ENCODE measurements around the gene RBM7. TPM values are rescaled to one million over a fixed set of nuclear protein-coding genes. Genes with fewer than 3 reads are reported as not detected.

Gene RBM7
- total RNA-seq, 3 donors from 2014 or later (not counting 1 experiment from before 2014, with no cell fraction given): 50.4 to 79.7 (median 58.5) TPM

DNA sequence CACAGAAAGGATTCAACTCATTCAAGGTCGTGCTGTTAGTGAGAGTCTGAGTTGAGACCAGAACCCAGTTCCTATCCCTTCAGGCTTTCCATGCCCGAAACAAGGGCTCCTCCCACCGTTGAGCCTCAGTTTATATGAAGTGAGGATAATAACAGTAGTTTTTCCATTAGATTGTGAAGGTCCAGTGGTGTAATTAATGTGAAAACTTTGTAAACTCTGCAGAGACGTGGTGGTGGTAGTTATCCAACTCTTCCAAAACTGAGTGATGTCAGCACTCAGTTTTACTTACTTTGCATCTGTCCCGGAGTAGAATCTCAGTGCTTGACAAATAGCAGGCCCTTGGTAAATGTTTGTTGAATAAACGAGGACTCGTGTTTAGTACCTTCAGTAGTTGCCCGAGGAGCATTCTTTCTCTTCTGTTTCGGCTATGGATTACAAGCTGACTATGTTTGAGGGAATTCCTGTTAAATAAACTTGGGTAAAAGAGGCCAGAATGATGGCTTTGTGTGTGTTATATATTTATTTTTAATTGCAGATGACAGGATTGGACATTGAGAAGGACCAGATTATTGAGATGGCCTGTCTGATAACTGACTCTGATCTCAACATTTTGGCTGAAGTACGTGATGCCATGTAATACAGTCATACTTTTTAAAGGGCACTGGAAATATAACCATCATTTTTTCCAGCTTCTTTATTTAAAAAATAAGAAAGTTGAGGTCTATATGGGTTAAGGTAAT is 39.8 kb downstream of the RBM7 start:
- Mint-ChIP-seq H3K4me3 (peak overlapping the region; percentile 99), H3K27me3 (ENCODE audit: low read depth in 2 of 2) (no peaks in the 10 kb centered on the region), H3K36me3 (no peaks in the 10 kb centered on the region), H3K4me1 (peaks cover 27 to 31% of the 10 kb centered on the region in 2 donors), H3K9me3 (no peaks in the 10 kb centered on the region), H3K27ac (peak overlapping the region; percentile 90 to 99)
- ATAC-seq (no peak), DNase-seq (no peak)
- WGBS (ENCODE audit: insufficient coverage): 45% methylated on average over 9 of the region's 10 CpGs
- TF ChIP-seq, protein P1, sequence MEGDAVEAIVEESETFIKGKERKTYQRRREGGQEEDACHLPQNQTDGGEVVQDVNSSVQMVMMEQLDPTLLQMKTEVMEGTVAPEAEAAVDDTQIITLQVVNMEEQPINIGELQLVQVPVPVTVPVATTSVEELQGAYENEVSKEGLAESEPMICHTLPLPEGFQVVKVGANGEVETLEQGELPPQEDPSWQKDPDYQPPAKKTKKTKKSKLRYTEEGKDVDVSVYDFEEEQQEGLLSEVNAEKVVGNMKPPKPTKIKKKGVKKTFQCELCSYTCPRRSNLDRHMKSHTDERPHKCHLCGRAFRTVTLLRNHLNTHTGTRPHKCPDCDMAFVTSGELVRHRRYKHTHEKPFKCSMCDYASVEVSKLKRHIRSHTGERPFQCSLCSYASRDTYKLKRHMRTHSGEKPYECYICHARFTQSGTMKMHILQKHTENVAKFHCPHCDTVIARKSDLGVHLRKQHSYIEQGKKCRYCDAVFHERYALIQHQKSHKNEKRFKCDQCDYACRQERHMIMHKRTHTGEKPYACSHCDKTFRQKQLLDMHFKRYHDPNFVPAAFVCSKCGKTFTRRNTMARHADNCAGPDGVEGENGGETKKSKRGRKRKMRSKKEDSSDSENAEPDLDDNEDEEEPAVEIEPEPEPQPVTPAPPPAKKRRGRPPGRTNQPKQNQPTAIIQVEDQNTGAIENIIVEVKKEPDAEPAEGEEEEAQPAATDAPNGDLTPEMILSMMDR (IDR thresholded peaks at IDR 0.05): no peak
- Histone ChIP-seq H3K4me1 (ENCODE audit: control insufficient read depth, insufficient read depth, low read length) (peaks cover 13% of the 10 kb centered on the region), H3K27ac (ENCODE audit: low read length) (no peak overlapping the region), H3K36me3 (ENCODE audit: control insufficient read depth, insufficient read depth, low read length) (no peaks in the 10 kb centered on the region), H3K4me3 (ENCODE audit: low read length) (peak overlapping the region; percentile 73), H3K9me3 (ENCODE audit: control insufficient read depth, insufficient read depth, low read length) (no peaks in the 10 kb centered on the region), H3K27me3 (ENCODE audit: control insufficient read depth, insufficient read depth, low read length) (no peaks in the 10 kb centered on the region)
- intact Hi-C loops (cut with micrococcal nuclease): loop anchor here (2.0 kb wide), 1 partner anchor 91 kb away; no protein-coding TSS in a partner anchor

DNA sequence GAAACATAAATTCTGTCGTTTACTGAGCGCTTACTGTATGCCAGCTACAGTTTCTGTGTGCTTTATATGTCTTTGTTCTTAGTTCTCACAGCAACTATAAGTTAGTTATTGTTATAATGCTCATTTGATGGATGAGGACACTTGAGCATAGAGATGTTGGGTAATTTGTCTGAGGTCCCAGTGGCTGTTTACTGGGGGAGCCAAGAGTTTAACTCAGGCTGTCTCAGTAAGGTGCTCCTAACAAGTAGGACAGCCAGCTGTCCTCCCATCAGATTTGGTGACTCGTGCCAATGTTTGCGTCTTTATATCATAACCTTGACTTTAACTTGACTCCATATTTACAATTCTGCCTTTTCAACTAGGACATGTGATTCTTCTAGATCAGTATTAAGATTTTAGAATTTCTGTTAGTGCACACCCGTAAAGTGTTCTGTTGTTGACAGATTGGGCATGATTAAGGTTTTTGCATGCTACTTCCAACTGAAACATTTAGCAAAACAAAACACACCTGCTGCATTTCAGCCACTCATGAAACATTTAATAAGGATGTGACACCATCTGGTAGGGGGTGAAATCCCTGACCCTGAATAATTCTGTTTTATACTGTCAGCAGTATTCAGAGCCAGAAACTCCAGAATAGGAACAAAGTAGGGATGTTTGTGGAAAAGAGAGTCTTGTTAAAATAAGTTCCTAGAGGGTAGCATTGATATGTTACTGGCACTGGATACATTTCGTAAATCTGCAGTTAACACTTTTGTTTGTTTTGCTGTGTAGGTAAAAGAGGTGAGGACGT is 40.7 kb downstream of the RBM7 start:
- peaks cover 7% of the 10 kb centered on the region for H3K36me3 ChIP-seq (ENCODE audit: control insufficient read depth, insufficient read depth, low read length)
- no peaks in the 10 kb centered on the region for H3K27me3 Mint-ChIP-seq (ENCODE audit: low read depth in 2 of 2)
- H3K27ac ChIP-seq (ENCODE audit: low read length): no peak overlapping the region
- peaks cover 2% of the 10 kb centered on the region for H3K36me3 Mint-ChIP-seq
- TF ChIP-seq, protein P1 (IDR thresholded peaks at IDR 0.05): no peak
- H3K9me3 ChIP-seq (ENCODE audit: control insufficient read depth, insufficient read depth, low read length): no peaks in the 10 kb centered on the region
- no peaks in the 10 kb centered on the region for H3K9me3 Mint-ChIP-seq
- ATAC-seq (no peak), DNase-seq (no peak)
- H3K4me1 Mint-ChIP-seq: peaks cover 27 to 31% of the 10 kb centered on the region in 2 donors
- no peak overlapping the region for H3K4me3 ChIP-seq (ENCODE audit: low read length)
- WGBS (ENCODE audit: insufficient coverage): 95% methylated on average over 5 of the region's 7 CpGs
- intact Hi-C loops (cut with micrococcal nuclease): loop anchor here (2.0 kb wide), 1 partner anchor 92 kb away; no protein-coding TSS in a partner anchor
- no peaks in the 10 kb centered on the region for H3K27me3 ChIP-seq (ENCODE audit: control insufficient read depth, insufficient read depth, low read length)
- H3K4me1 ChIP-seq (ENCODE audit: control insufficient read depth, insufficient read depth, low read length): peaks cover 13% of the 10 kb centered on the region
- H3K4me3 Mint-ChIP-seq: peak overlapping the region; percentile 59
- peak overlapping the region in 1 of 2 donors; percentile 28 for H3K27ac Mint-ChIP-seq

DNA sequence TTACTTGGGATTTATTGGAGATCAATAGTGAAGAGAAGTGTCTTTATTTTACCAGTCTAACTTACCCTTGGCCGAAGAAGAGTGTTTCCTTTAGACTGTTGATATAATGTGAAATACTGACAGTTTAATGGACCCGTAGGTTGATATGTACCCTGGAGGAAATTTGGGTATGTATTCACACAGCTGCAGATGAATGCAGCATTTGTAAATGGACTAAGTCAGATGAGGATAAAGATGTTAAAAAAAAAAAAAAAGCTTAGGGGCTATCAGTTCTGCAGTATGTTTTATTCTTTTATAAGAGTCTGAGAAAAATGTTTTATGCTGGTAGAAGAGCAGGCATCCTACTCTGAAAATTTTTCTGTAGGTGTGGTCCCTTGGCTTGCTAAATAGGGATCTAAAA is 41.5 kb downstream of the RBM7 start:
- Histone ChIP-seq H3K27me3 (ENCODE audit: control insufficient read depth, insufficient read depth, low read length) (no peaks in the 10 kb centered on the region), H3K9me3 (ENCODE audit: control insufficient read depth, insufficient read depth, low read length) (no peaks in the 10 kb centered on the region), H3K27ac (ENCODE audit: low read length) (no peak overlapping the region), H3K4me1 (ENCODE audit: control insufficient read depth, insufficient read depth, low read length) (peaks cover 13% of the 10 kb centered on the region), H3K36me3 (ENCODE audit: control insufficient read depth, insufficient read depth, low read length) (peaks cover 11% of the 10 kb centered on the region), H3K4me3 (ENCODE audit: low read length) (no peak overlapping the region)
- WGBS (ENCODE audit: insufficient coverage): 98% methylated on average over 2 of the region's 2 CpGs
- Mint-ChIP-seq H3K4me1 (peaks cover 27 to 31% of the 10 kb centered on the region in 2 donors), H3K27me3 (ENCODE audit: low read depth in 2 of 2) (no peaks in the 10 kb centered on the region), H3K9me3 (no peaks in the 10 kb centered on the region), H3K36me3 (peaks cover 8% of the 10 kb centered on the region), H3K4me3 (no peak overlapping the region), H3K27ac (no peak overlapping the region)
- ATAC-seq: no peak
- TF ChIP-seq, protein P1 (IDR thresholded peaks at IDR 0.05): no peak
- DNase-seq: no peak
- intact Hi-C loops (cut with micrococcal nuclease): loop anchor here (2.0 kb wide), 1 partner anchor 93 kb away; no protein-coding TSS in a partner anchor
